Neural cell (in vitro differentiated cells): ENCODE data around the gene MYLK. TPM values are rescaled to one million over a fixed set of nuclear protein-coding genes. Genes with fewer than 3 reads are reported as not detected.

Experiments used
- H2AFZ ChIP-seq: fragments of 200-600, 300-800 bp; sonication (generic), shearing (Covaris generic); 2 replicates; pipeline ENCODE4 v1.6.0; 2014; ENCODE audit warnings: low read depth, mild to moderate bottlenecking, antibody characterized with exemption, low read length, moderate library complexity
- H3F3A ChIP-seq: fragments of 200-600 bp; shearing (Covaris generic); 2 replicates; pipeline ENCODE4 v1.6.1; 2016; ENCODE audit warnings: mild to moderate bottlenecking, moderate library complexity, mixed read lengths, antibody characterized with exemption, low read length; ENCODE audit not compliant: insufficient read depth, poor library complexity, severe bottlenecking
- H3K27ac ChIP-seq: fragments of 200-600, 300-800 bp; sonication (generic), shearing (Covaris generic); 2 replicates; pipeline ENCODE4 v1.5.1; 2014; ENCODE audit warnings: mild to moderate bottlenecking, low read length, moderate library complexity
- H3K27me3 ChIP-seq: fragments of 300-800, 200-600 bp; sonication (generic), shearing (Covaris generic); 2 replicates; pipeline ENCODE4 v1.6.0; 2014; ENCODE audit warnings: mild to moderate bottlenecking, low read depth, low read length, moderate library complexity; ENCODE audit not compliant: insufficient read depth
- H3K36me3 ChIP-seq: fragments of 300-800, 200-600 bp; sonication (generic), shearing (Covaris generic); 2 replicates; pipeline ENCODE4 v1.5.1; 2014; ENCODE audit warnings: mild to moderate bottlenecking, antibody characterized with exemption, low read length, moderate library complexity; ENCODE audit not compliant: insufficient read depth
- H3K4me2 ChIP-seq: fragments of 300-800, 200-600 bp; sonication (generic), shearing (Covaris generic); 2 replicates; pipeline ENCODE4 v1.6.0; 2014; ENCODE audit warnings: mild to moderate bottlenecking, low read length
- H3K4me3 ChIP-seq: fragments of 300-800, 200-600 bp; sonication (generic), shearing (Covaris generic); 2 replicates; pipeline ENCODE4 v1.5.1; 2014; ENCODE audit warnings: mild to moderate bottlenecking, low read length, moderate library complexity
- H3K79me2 ChIP-seq: fragments of 200-600 bp; shearing (Covaris generic); replicated peaks from 2 replicates; pipeline ENCODE4 v1.6.0; 2014; ENCODE audit warnings: mild to moderate bottlenecking, low read length, moderate library complexity; ENCODE audit not compliant: insufficient read depth
- H3K9ac ChIP-seq: fragments of 300-800, 200-600 bp; sonication (generic), shearing (Covaris generic); 2 replicates; pipeline ENCODE4 v1.6.1; 2016; ENCODE audit warnings: mild to moderate bottlenecking, low read length, mixed read lengths
- H3K9me2 ChIP-seq: fragments of 200-600 bp; shearing (Covaris generic); 2 replicates; pipeline ENCODE4 v1.6.1; 2016; ENCODE audit warnings: mild to moderate bottlenecking, low read length, mixed read lengths; ENCODE audit not compliant: insufficient read depth
- H3K9me3 ChIP-seq: fragments of 200-600, 300-800 bp; sonication (generic), shearing (Covaris generic); 2 replicates; pipeline ENCODE4 v1.6.1; 2016; ENCODE audit warnings: mild to moderate bottlenecking, mixed run types, low read length, moderate library complexity, mixed read lengths
- H4K20me1 ChIP-seq: fragments of 200-600 bp; shearing (Covaris generic); 2 replicates; pipeline ENCODE4 v1.6.1; 2016; ENCODE audit warnings: mild to moderate bottlenecking, mixed run types; ENCODE audit not compliant: insufficient read depth
- EP300 ChIP-seq: fragments of 450-650 bp; conservative IDR thresholded peaks from 2 replicates; pipeline ENCODE4 v1.6.1; 2014; ENCODE audit warnings: antibody characterized with exemption, mild to moderate bottlenecking, moderate library complexity; ENCODE audit not compliant: poor library complexity, severe bottlenecking
- EZH2 ChIP-seq: fragments of 200-600, 300-800 bp; shearing (Covaris generic), sonication (generic); IDR thresholded peaks from 2 replicates; pipeline ENCODE4 v1.6.1; 2014; ENCODE audit warnings: antibody characterized with exemption, low read length, borderline replicate concordance, mild to moderate bottlenecking; ENCODE audit not compliant: insufficient read depth, poor library complexity, severe bottlenecking
- MXI1 ChIP-seq: fragments of 450-650 bp; conservative IDR thresholded peaks from 2 replicates; pipeline ENCODE4 v1.6.1; 2014; ENCODE audit warnings: antibody characterized with exemption, mild to moderate bottlenecking; ENCODE audit not compliant: poor library complexity, severe bottlenecking
- POLR2AphosphoS5 ChIP-seq: IDR thresholded peaks from 2 replicates; pipeline ENCODE4 v1.6.1; 2012
- RAD21 ChIP-seq: fragments of 450-650 bp; conservative IDR thresholded peaks from 2 replicates; pipeline ENCODE4 v1.6.1; 2014; ENCODE audit warnings: antibody characterized with exemption, mild to moderate bottlenecking, moderate library complexity
- SMC3 ChIP-seq: fragments of 450-650 bp; conservative IDR thresholded peaks from 2 replicates; pipeline ENCODE4 v1.6.1; 2014; ENCODE audit warnings: antibody characterized with exemption, mild to moderate bottlenecking, moderate library complexity; ENCODE audit not compliant: poor library complexity
- TAF1 ChIP-seq: IDR thresholded peaks from 2 replicates; pipeline ENCODE4 v1.6.1; 2012; ENCODE audit warnings: low read depth
- polyA plus RNA-seq: library from polyadenylated mRNA; depleted of rRNA; stranded (reverse); fragments of >200 nt; gene quantifications from 2 replicates; pipeline ENCODE4 v1.2.3, GENCODE V29; 2014
- TF ChIP-seq, protein P1 (sequence below): IDR thresholded peaks from 2 replicates; pipeline ENCODE4 v1.6.1; 2012; ENCODE audit warnings: borderline replicate concordance
- TF ChIP-seq, protein P2 (sequence below): fragments of 450-650 bp; IDR thresholded peaks from 2 replicates; pipeline ENCODE4 v1.5.1; 2014; ENCODE audit warnings: antibody characterized with exemption, mild to moderate bottlenecking, moderate library complexity; ENCODE audit not compliant: poor library complexity, severe bottlenecking

MYLK gene
- polyA plus RNA-seq, 1 donor from 2014 or later, result 0.43 TPM

DNA sequence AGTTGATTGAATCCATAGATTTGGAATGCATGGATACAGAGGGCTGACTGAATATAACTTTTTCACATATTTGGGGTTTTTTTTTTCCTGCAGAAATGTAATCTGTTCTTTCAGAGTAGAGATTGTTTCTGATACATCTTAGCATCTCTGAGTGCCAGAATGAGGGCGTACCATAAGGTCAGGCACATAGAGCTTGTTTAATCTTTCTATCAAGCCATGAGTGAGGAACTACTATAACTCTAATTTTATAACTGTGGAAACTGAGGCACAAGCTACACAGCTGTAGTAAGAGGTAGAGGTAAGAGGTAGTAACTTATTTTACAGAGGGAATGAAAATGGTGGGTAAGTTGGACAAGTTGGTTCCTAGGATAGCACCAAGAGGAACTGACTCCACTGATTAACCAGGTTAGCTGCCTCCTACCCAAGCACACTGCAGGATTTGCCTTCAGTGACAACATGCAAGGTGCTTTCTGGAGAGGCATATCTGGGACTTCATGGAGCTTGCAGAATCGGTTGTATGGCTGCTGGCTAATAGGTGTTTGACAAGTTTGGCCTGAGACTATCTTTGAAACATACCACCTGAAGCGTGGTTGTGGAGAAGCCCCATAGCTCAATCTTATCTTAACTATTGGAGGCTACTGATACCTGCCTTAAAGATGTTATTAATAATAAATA is 275.7 kb downstream of the MYLK start:
- H3K4me3 ChIP-seq, result no peak overlapping the region
- H2AFZ ChIP-seq, result no peak overlapping the region
- no peak overlapping the region for H3K27ac ChIP-seq
- no peaks in the 10 kb centered on the region for H3F3A ChIP-seq
- no peaks in the 10 kb centered on the region for H3K36me3 ChIP-seq
- H3K9me2 ChIP-seq, result no peaks in the 10 kb centered on the region
- no peak overlapping the region for H3K4me2 ChIP-seq
- H4K20me1 ChIP-seq, result no peaks in the 10 kb centered on the region
- TF ChIP-seq, protein P1, sequence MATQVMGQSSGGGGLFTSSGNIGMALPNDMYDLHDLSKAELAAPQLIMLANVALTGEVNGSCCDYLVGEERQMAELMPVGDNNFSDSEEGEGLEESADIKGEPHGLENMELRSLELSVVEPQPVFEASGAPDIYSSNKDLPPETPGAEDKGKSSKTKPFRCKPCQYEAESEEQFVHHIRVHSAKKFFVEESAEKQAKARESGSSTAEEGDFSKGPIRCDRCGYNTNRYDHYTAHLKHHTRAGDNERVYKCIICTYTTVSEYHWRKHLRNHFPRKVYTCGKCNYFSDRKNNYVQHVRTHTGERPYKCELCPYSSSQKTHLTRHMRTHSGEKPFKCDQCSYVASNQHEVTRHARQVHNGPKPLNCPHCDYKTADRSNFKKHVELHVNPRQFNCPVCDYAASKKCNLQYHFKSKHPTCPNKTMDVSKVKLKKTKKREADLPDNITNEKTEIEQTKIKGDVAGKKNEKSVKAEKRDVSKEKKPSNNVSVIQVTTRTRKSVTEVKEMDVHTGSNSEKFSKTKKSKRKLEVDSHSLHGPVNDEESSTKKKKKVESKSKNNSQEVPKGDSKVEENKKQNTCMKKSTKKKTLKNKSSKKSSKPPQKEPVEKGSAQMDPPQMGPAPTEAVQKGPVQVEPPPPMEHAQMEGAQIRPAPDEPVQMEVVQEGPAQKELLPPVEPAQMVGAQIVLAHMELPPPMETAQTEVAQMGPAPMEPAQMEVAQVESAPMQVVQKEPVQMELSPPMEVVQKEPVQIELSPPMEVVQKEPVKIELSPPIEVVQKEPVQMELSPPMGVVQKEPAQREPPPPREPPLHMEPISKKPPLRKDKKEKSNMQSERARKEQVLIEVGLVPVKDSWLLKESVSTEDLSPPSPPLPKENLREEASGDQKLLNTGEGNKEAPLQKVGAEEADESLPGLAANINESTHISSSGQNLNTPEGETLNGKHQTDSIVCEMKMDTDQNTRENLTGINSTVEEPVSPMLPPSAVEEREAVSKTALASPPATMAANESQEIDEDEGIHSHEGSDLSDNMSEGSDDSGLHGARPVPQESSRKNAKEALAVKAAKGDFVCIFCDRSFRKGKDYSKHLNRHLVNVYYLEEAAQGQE, result no peak
- TF ChIP-seq EZH2 (no peak), MXI1 (no peak), EP300 (no peak), SMC3 (no peak), RAD21 (no peak), POLR2AphosphoS5 (no peak), TAF1 (no peak)
- TF ChIP-seq, protein P2, sequence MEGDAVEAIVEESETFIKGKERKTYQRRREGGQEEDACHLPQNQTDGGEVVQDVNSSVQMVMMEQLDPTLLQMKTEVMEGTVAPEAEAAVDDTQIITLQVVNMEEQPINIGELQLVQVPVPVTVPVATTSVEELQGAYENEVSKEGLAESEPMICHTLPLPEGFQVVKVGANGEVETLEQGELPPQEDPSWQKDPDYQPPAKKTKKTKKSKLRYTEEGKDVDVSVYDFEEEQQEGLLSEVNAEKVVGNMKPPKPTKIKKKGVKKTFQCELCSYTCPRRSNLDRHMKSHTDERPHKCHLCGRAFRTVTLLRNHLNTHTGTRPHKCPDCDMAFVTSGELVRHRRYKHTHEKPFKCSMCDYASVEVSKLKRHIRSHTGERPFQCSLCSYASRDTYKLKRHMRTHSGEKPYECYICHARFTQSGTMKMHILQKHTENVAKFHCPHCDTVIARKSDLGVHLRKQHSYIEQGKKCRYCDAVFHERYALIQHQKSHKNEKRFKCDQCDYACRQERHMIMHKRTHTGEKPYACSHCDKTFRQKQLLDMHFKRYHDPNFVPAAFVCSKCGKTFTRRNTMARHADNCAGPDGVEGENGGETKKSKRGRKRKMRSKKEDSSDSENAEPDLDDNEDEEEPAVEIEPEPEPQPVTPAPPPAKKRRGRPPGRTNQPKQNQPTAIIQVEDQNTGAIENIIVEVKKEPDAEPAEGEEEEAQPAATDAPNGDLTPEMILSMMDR, result no peak
- H3K27me3 ChIP-seq, result no peaks in the 10 kb centered on the region
- H3K79me2 ChIP-seq, result no peaks in the 10 kb centered on the region
- H3K9ac ChIP-seq, result no peak overlapping the region
- H3K9me3 ChIP-seq, result no peaks in the 10 kb centered on the region

DNA sequence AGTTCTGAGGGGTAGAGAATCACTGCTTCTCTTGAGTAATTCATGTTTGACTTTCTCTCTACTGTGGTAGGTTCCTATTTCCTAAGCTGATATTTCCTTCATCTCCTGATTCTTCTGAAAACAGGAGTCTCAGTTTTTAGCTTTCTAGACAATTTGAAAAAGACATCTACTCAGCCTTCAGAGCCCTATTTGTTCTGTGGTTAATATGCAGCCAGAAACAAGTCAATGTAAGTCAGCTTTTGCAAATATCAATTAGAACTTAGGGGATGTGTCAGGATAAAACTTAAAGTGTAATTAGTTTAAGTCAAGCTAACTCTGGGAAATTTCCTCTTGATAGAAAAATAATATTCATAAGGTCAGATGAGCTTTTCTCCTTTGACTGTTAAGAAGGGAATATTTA is 277.6 kb downstream of the MYLK start:
- Histone ChIP-seq H3K4me2 (no peak overlapping the region), H2AFZ (no peak overlapping the region), H3K79me2 (no peaks in the 10 kb centered on the region), H3K9me3 (no peaks in the 10 kb centered on the region), H3K4me3 (no peak overlapping the region), H3K27ac (no peak overlapping the region), H4K20me1 (no peaks in the 10 kb centered on the region), H3K36me3 (no peaks in the 10 kb centered on the region), H3K27me3 (no peaks in the 10 kb centered on the region), H3K9me2 (no peaks in the 10 kb centered on the region), H3F3A (no peaks in the 10 kb centered on the region), H3K9ac (no peak overlapping the region)
- no peak for TF ChIP-seq POLR2AphosphoS5
- no peak for TF ChIP-seq SMC3
- no peak for TF ChIP-seq EP300
- TF ChIP-seq MXI1, result no peak
- TF ChIP-seq, protein P2, result no peak
- TF ChIP-seq EZH2, result no peak
- no peak for TF ChIP-seq RAD21
- TF ChIP-seq, protein P1, result no peak
- TF ChIP-seq TAF1, result no peak
